ENCODE measurements around the gene GGA1. TPM values are rescaled to one million over a fixed set of nuclear protein-coding genes. Genes with fewer than 3 reads are reported as not detected.

GGA1 gene
- total RNA-seq, 2 donors from 2014 or later, result 43.9 to 146 TPM

DNA sequence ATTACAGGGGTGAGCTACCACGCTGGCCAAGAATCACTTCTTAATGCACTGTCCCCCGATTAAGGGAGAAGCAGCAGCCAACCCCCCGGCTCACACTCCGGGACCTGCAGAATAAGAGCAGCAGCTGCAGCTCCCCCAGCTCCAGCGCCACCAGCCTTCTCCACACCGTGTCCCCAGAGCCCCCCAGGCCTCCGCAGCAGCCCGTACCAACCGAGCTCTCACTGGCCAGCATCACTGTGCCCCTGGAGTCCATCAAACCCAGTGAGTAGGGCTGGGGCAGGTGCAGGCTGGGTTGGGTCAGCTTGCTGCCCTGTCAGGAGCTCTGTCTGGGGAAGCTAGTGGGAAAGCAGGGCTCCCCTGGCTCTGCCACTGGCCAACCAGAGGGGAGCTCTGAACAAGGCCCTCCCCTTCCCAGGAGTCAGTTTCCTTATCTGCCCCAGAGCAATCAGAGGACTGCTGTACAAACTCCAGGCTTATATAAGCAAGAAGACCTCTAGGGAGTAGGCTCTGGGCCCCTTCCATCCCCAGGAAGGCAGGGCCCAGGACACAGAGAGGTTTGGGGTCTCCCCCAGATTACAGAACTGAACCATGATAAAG is 22.3 kb downstream of the GGA1 start:
- H3K27me3 ChIP-seq (replicated peaks; ENCODE audit: insufficient read depth), result no peaks in the 10 kb centered on the region
- no peak for DNase-seq (ENCODE audit: low spot score)
- no peaks in the 10 kb centered on the region for H3K9me3 ChIP-seq
- H3K4me3 ChIP-seq, result no peak overlapping the region
- H3K4me1 ChIP-seq (replicated peaks), result peaks cover 7% of the 10 kb centered on the region
- H3K27ac ChIP-seq, result no peak overlapping the region
- WGBS, result 93% methylated on average over 9 of the region's 9 CpGs
- intact Hi-C loops (cut with DNase I), result no loop called here
- peaks cover 0 to 9% of the 10 kb centered on the region in 2 donors for H3K36me3 ChIP-seq
- TF ChIP-seq, protein P1, sequence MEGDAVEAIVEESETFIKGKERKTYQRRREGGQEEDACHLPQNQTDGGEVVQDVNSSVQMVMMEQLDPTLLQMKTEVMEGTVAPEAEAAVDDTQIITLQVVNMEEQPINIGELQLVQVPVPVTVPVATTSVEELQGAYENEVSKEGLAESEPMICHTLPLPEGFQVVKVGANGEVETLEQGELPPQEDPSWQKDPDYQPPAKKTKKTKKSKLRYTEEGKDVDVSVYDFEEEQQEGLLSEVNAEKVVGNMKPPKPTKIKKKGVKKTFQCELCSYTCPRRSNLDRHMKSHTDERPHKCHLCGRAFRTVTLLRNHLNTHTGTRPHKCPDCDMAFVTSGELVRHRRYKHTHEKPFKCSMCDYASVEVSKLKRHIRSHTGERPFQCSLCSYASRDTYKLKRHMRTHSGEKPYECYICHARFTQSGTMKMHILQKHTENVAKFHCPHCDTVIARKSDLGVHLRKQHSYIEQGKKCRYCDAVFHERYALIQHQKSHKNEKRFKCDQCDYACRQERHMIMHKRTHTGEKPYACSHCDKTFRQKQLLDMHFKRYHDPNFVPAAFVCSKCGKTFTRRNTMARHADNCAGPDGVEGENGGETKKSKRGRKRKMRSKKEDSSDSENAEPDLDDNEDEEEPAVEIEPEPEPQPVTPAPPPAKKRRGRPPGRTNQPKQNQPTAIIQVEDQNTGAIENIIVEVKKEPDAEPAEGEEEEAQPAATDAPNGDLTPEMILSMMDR (IDR thresholded peaks at IDR 0.05), result no peak
- TF ChIP-seq POLR2A (IDR thresholded peaks at IDR 0.05) (no peak), POLR2AphosphoS5 (IDR thresholded peaks at IDR 0.05) (no peak)

DNA sequence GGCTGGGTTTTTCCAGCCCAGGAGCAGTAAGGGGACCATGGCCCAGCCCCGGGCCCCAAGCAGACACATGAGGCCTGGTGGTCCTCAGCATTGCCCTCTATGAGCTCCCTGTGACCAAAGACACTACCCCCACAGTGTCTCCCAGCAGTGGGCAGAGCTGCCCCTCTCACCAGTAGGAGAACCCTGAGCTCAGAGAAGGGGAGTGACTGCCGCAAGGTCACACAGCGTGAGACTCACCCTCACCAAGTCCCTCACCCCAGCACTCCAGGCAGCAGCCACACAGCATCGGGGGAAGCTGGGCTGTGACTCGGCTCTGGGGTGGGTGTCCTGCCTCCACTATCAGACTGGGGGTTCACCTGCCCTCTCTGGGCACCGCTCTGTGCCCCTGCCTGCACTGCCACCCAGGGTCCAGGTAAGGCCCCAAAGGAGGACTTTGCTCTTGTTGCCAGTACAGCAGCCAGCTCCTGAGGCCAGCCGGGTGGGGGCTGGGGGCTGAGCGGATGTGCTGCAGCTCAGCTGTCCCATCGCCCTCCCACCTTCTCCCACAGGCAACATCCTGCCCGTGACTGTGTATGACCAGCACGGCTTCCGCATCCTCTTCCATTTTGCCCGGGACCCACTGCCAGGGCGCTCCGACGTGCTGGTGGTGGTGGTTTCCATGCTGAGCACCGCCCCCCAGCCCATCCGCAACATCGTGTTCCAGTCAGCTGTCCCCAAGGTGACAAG is 23.0 kb downstream of the GGA1 start:
- H3K27me3 ChIP-seq (replicated peaks; ENCODE audit: insufficient read depth), result no peaks in the 10 kb centered on the region
- TF ChIP-seq, protein P1 (IDR thresholded peaks at IDR 0.05), result no peak
- no peak for TF ChIP-seq POLR2AphosphoS5 (IDR thresholded peaks at IDR 0.05)
- no peak for TF ChIP-seq POLR2A (IDR thresholded peaks at IDR 0.05)
- intact Hi-C loops (cut with DNase I), result no loop called here
- H3K36me3 ChIP-seq, result peaks cover 0 to 9% of the 10 kb centered on the region in 2 donors
- H3K27ac ChIP-seq, result no peak overlapping the region
- WGBS, result 88% methylated on average over 19 of the region's 19 CpGs
- H3K4me3 ChIP-seq, result no peak overlapping the region
- DNase-seq (ENCODE audit: low spot score), result no peak
- H3K4me1 ChIP-seq (replicated peaks), result peaks cover 4% of the 10 kb centered on the region
- no peaks in the 10 kb centered on the region for H3K9me3 ChIP-seq

GRCh38 chr22:37632174-37633088 is 23.8 kb downstream of the GGA1 start:
- WGBS, result 73% methylated on average over 14 of the region's 14 CpGs
- Histone ChIP-seq H3K4me1 (replicated peaks) (no peaks in the 10 kb centered on the region), H3K36me3 (peaks cover 0 to 9% of the 10 kb centered on the region in 2 donors), H3K4me3 (no peak overlapping the region), H3K27me3 (replicated peaks; ENCODE audit: insufficient read depth) (no peaks in the 10 kb centered on the region), H3K9me3 (no peaks in the 10 kb centered on the region), H3K27ac (peak overlapping the region; percentile 50 to 59)
- intact Hi-C loops (cut with DNase I), result no loop called here
- no peak for DNase-seq (ENCODE audit: low spot score)
- TF ChIP-seq, protein P1 (IDR thresholded peaks at IDR 0.05), result no peak
- TF ChIP-seq POLR2A (IDR thresholded peaks at IDR 0.05) (no peak), POLR2AphosphoS5 (IDR thresholded peaks at IDR 0.05) (no peak)

DNA sequence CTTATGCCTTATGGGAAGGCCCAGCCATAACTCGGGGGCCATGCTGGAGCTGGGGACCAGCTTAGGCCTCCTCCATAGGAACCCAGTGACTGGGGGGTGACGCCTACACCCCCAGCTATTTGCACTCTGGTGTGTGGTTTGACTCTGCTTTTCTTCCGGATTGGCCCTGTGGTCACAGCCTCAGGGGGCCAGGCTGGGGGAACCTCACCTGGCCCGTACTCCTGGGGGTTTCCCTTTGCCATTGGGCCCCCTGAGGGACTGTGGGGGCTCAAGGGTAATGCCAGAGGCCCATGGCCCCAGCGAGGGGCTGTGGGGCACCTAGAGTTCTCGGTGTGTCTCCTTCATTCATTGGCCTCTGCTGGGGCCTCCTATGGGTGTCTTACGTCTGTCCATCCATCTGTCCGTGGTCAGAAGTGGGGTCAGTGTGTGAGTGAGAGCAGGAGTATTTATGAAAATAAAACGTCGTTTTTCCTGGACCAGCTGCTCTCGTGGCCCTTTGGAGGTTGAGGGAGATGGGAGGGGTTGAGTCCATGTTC is 24.5 kb downstream of the GGA1 start:
- peaks cover 0 to 9% of the 10 kb centered on the region in 2 donors for H3K36me3 ChIP-seq
- H3K27me3 ChIP-seq (replicated peaks; ENCODE audit: insufficient read depth), result no peaks in the 10 kb centered on the region
- H3K27ac ChIP-seq, result peak overlapping the region; percentile 50 to 59
- 45% methylated on average over 11 of the region's 11 CpGs for WGBS
- no peak overlapping the region for H3K4me3 ChIP-seq
- TF ChIP-seq POLR2AphosphoS5 (IDR thresholded peaks at IDR 0.05) (no peak), POLR2A (IDR thresholded peaks at IDR 0.05) (no peak)
- TF ChIP-seq, protein P1 (IDR thresholded peaks at IDR 0.05), result no peak
- no peak for DNase-seq (ENCODE audit: low spot score)
- intact Hi-C loops (cut with DNase I), result no loop called here
- no peaks in the 10 kb centered on the region for H3K4me1 ChIP-seq (replicated peaks)
- no peaks in the 10 kb centered on the region for H3K9me3 ChIP-seq

Data from prostate gland (tissue), 2 donors.